ENCODE data around the gene CHTF18.

CHTF18 gene

DNA sequence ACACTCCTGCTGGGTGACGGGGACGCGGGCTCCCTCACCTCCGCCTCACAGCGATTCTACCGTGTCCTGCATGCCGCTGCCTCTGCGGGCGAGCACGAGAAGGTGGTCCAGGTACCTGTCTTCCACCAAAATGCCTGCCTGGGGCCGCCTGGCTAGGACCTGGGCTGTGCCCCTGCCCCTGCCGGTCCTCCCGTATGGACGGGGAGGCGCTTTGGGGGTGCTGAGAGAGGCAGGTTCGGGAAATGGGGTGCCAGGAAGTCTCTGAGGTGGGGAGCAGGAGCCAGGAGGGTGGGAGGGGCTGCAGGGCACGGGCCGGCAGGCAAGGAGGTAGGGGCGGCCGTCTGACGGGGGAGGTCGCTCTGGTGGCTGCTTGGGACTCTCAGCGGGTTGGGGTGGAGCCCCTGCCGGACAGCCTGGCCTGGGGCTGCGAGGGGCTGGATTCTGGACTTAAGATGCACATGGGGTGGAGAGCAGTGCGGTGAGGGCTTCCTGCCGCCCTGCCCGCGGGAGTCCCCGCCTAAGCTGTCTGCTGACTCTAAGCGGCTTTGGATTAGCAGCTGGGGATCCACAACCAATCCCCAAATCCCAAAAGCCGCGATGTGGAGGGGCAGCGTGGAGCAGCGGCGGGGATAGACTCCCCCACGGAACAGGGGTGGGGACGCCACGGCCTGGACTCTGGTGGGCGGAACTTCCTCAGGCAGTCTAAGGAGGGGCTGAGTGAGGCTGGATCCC is 5.8 kb downstream of the CHTF18 start:
- DNase-seq (ENCODE audit: low read depth) = no peak

GRCh38 chr16:794853-795466 is 6.5 kb downstream of the CHTF18 start:
- DNase-seq (ENCODE audit: low read depth) = no peak

DNA sequence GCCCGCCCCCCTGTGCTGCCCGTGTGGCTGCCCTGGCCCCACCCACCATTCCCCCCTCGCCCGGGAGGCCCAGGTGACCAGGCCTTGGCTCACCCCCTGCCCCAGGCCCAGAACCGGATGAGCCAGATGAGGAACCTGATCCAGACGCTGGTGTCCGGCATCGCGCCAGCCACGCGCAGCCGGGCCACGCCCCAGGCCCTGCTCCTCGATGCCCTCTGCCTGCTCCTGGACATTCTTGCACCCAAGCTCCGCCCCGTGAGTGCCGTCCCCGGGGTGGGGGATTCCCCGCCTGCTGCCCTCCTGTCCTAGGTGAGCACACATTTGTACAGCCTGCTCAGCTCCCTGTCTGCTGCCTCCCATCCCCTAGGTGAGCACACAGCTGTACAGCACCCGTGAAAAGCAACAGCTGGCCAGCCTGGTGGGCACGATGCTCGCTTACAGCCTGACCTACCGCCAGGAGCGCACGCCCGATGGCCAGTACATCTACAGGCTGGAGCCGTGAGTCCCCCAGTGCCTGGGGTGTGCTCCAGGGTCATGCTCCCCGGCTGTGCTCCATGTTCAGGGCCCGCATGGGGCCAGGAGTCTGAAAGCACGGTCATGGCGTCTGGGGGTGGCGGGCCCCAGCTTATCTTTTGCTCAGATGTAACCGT is 7.3 kb downstream of the CHTF18 start:
- DNase-seq (ENCODE audit: low read depth) = no peak

DNA sequence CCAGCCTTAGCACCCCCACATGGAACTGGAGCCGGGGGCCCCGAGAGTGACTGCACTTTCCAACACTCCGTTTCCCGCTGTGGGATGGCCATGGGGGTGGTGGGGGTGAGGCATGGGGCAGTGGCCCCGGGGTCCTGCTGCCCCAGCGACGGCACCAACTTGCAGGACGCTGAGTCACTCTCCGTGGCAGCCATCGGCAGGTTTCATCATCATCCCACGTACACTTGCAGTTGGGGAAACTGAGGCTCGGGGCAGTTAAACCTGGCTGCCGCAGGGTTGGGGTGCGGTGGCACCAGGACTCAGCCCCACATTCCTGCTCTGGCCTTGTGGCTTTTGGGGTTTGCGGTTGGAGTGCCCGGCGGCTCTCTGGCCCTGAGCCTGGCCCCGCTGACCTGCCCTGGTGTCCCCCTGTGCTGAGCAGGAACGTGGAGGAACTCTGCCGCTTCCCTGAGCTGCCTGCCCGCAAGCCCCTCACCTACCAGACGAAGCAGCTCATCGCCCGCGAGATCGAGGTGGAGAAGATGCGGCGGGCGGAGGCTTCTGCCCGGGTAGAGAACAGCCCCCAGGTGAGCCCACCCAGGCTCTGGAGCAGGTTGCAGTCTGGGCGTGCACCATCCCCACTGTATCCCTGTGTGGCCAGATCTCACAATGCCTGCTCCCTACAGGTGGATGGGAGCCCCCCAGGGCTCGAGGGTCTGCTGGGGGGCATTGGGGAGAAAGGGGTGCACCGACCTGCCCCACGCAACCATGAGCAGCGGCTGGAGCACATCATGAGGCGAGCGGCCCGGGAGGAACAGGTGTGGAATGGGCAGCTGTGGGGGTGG is 8.1 kb downstream of the CHTF18 start:
- DNase-seq (ENCODE audit: low read depth) = no peak

DNA sequence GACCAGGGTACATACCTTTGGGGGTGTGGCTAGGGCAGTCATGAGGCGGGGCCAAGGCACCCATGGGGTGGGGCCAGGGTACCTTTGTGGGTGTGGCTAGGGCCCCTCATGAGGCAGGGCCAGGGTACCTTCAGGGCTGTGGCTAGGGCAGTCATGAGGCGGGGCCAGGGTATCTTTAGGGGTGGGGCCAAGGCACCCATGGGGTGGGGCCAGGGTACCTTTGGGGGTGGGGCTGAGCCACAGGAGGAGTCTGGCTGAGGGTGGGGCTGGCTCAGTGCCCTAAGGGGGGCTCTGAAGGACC is 8.7 kb downstream of the CHTF18 start:
- no peak for DNase-seq (ENCODE audit: low read depth)

DNA sequence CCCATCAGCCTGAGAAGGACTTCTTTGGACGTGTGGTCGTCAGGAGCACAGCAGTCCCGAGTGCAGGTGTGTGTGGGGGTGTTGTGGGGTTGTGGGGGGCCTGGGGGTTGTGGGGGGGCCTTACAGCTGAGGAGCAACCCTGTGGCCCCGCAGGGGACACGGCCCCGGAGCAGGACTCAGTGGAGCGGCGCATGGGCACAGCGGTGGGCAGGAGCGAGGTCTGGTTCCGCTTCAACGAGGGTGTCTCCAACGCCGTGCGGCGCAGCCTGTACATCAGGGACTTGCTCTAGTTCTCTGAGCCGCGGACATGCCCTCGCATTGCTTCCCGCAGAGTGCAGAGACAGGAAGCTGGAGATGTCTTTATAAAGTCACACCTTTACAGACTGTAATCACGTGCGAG is 9.3 kb downstream of the CHTF18 start:
- DNase-seq (ENCODE audit: low read depth) = no peak

DNA sequence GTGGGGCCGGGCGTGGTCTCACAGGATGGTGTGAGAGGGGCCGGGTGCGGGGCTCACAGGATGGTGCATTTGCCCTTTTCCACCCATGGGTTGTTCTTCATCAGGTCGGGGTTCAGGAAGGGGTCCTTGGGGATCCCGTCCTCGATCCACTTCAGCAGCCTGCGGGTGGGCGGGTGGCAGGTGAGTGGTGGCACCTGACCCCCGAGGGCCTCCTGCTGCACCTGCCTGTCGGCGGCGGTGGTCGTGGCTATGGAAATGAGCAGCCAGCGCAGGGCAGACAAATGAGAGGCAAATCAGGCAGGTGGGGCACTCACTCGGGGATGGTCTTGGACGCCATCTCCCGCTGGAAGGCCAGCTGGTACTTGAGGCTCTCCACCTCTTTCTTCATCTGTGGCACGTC is 10.2 kb downstream of the CHTF18 start:
- DNase-seq (ENCODE audit: low read depth) = no peak

DNA sequence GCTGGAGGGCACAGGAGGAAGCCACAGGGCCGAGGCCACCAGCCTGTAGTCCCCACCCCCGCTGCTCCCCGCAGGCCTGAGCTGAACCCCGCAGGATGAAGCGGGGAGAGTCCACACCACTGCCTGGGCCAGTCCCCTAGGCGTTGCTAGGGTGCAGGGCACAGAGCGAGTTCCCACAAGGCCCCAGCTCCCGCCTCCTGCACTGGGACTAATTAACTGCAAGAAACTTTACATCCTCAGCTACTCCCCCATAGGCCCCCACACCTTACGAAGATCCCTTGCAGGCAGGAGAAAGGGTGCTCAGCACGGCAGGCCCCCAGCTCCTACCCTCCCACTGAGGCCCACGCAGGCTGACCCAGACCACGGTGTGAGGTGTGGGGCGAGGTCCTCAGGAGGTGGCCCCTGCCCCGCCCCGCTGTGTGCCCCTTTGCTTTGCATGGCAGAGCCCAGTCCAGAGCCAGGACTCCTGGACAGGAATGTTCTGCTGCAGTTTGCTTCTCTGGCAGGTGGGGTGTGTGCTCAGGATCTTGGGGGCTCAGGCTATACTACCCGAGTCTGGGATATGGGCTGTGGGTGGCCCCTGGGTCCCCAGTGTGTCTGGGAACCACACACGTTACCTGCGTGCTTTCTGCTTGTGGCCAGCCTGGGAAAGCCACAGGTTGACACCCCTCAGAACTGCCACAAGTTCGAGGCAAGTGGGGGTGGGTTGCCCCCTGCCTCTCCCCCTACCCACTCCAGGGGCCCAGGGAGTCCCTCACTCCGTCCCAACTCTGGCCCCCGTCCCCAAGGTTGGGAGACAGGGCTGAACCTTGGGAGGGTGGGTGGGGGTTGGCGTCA is 10.9 kb downstream of the CHTF18 start:
- DNase-seq (ENCODE audit: low read depth) = no peak

- no peak for DNase-seq (ENCODE audit: low read depth)
These were observed 11.8 kb downstream of the CHTF18 start, which contains the start of gene GNG13 for GRCh38 chr16:799948-800833. GNG13 (minus strand) TSS chr16:800734; CDS start chr16:799077, 1,657 bp downstream.

DNA sequence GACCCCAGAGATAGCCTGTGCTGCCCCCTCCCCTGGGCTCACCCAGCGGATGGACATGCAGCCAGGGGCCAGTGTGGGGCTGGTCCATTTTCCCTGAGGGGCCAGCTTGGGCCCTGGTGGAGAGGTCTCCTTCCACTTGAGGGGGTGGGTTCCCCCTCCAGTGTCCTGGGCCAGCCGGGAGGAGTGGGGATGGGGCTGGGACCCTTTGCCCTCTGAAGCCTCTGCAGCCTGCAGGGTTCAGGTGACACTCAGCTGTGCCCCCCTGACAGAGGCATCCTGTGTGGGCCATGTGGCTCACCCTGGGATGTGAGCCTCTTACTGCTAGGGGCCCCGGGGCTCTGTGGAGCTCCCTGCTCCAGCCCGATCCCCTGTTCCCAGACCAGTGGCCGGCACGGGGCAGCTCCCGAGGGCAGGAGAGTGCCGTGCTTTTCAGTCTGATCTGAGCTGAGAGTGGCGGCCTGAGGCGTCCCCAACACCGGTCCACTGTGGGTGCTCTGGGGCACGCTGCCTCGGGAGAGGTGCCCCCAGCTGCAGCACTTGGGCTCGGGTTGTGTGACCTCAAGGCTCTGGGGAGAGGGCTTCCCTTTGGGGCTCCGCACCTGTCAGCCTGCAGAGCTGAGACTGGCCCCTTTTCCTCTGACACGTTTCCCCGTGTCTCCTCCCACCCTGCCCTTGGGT is 12.6 kb downstream of the CHTF18 start:
- DNase-seq (ENCODE audit: low read depth) = no peak

- DNase-seq (ENCODE audit: low read depth) = no peak
These were observed 13.4 kb downstream of the CHTF18 start for GRCh38 chr16:801584-802363.

DNA sequence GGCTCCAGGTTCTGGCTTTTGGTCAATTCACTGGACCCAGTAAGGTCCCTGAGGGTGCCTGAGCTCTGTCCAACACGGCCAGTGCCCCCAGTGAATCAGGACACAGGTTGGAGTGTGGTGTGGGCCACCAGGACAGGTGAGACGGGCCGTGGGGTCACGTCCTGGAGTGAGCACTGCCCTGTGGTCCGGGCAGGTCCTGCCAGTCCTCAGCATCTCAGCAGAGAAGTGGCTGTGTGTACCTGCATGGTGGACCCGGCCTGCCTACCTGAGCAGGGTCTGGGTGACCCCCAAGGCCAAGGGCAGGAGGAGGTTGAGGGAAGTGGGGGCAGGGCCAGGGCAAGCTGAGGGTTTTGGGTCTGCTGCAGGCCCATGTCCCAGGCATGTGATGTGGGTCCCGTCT is 14.0 kb downstream of the CHTF18 start:
- no peak for DNase-seq (ENCODE audit: low read depth)

- DNase-seq (ENCODE audit: low read depth) = no peak
These were observed 14.7 kb downstream of the CHTF18 start for GRCh38 chr16:802914-803753.

DNA sequence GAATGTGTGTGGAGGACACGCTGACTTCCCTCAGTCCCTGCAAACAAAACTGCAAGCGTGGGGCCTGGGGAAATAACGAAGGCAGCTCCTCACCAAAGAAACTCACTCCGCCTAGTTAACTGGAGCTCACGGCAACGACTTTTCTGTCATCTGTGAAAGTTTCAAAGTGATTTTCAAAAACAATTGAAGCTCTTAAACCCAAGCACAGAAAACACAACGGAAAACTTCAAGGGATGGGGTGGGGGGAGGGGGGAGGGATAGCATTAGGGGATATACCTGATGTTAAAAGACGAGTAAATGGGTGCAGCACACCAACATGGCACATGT is 15.3 kb downstream of the CHTF18 start:
- DNase-seq (ENCODE audit: low read depth) = no peak

GRCh38 chr16:804193-805048 is 16.0 kb downstream of the CHTF18 start:
- no peak for DNase-seq (ENCODE audit: low read depth)

- DNase-seq (ENCODE audit: low read depth) = no peak
These were observed 17.1 kb downstream of the CHTF18 start for GRCh38 chr16:805474-805873.

GRCh38 chr16:807347-808084 is 19.1 kb downstream of the CHTF18 start:
- DNase-seq (ENCODE audit: low read depth) = peak; percentile 42

All from GM04503 (cell line).